Esophagus squamous epithelium (tissue), 5 donors: ENCODE data around the gene CTNNA2. TPM values are rescaled to one million over a fixed set of nuclear protein-coding genes. Genes with fewer than 3 reads are reported as not detected.

Source experiments
- DNase-seq: peaks from one replicate; lab custom pipeline; 2025; lab: John Stamatoyannopoulos, UW
- H3K27ac ChIP-seq, 4 donors: fragments of 200-600 bp; sonication (generic); one replicate each; pipeline ENCODE4 v1.5.1; 2016 to 2019; ENCODE audit warnings: mild to moderate bottlenecking in 1 of 4
- H3K27me3 ChIP-seq, 4 donors: fragments of 200-600 bp; sonication (generic); 1 replicate in 3 of 4; 2 replicates in 1 of 4; pipeline versions ENCODE4 v1.5.1 to v1.6.0; 2017 to 2021; ENCODE audit warnings: antibody characterized with exemption in 1 of 4
- H3K36me3 ChIP-seq, 3 donors: fragments of 200-600 bp; sonication (generic); one replicate each; pipeline ENCODE4 v1.5.1; 2016 to 2019
- H3K4me1 ChIP-seq, 3 donors: fragments of 200-600 bp; sonication (generic); one replicate each; pipeline ENCODE4 v1.5.1; 2017 to 2019
- H3K4me3 ChIP-seq, 4 donors: fragments of 200-600 bp; sonication (generic); 1 replicate in 3 of 4; 2 replicates in 1 of 4; pipeline ENCODE4 v1.5.1; 2016 to 2019; ENCODE audit warnings: mild to moderate bottlenecking in 2 of 4, moderate library complexity in 1 of 4
- H3K9me3 ChIP-seq, 3 donors: fragments of 200-600 bp; sonication (generic); one replicate each; pipeline ENCODE4 v1.5.1; 2016 to 2019
- POLR2A ChIP-seq, 4 donors: fragments of 450-650 bp; IDR thresholded peaks; one replicate each; pipeline ENCODE4 v1.6.1; 2017; ENCODE audit warnings: antibody characterized with exemption in 4 of 4, mild to moderate bottlenecking in 4 of 4, moderate library complexity in 3 of 4
- WGBS, 2 donors: methylation state at CpG; one replicate each; pipeline ENCODE4 v1.1.5; 2018; 5-methylcytosine and 5-hydroxymethylcytosine counted together
- intact Hi-C: fragments of 100-400 bp; cut with DNase I; formaldehyde crosslinking; loops from one replicate; pipeline ENCODE4 v1.15.0; 2022
- total RNA-seq, 4 donors: library from RNA; depleted of rRNA; stranded (reverse); fragments of >200 nt; gene quantifications; one replicate each; pipeline ENCODE4 v1.1.0, GENCODE V29; 2016
- TF ChIP-seq, protein P1 (sequence below), 6 experiments: fragments of 450-650 bp in 4 of 6; fragments of 200-600 bp in 2 of 6; sonication (generic) in 2 of 6; IDR thresholded peaks; one replicate each; pipeline ENCODE4 v1.5.1; 2016 to 2019; ENCODE audit warnings: antibody characterized with exemption in 6 of 6, mild to moderate bottlenecking in 4 of 6, moderate library complexity in 4 of 6
- donor health status: DM: yes; HTN: yes; CAD: no.

CTNNA2 gene
- total RNA-seq, 4 donors from 2014 or later: not detected

DNA sequence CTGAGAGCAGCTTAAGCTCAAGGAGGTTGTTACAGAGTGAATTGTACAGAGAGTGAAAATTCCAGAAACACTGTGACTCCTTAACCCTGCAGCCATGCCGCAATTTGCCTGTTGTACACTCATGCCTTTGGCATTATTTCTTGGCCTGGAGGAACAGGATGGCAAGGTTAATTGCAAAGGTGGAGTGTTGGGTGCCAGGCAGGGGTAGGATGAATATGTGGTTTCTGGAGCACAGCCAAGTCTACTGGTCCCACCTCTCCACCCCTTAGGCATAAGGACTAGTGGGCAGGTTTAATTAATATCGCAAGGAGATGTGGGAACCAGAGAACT is 541.5 kb downstream of the CTNNA2 start:
- 48 to 77% methylated on average over 2 of the region's 2 CpGs for WGBS, 2 donors
- Histone ChIP-seq H3K9me3 (no peaks in the 10 kb centered on the region), H3K4me1 (no peaks in the 10 kb centered on the region), H3K27me3 (no peaks in the 10 kb centered on the region), H3K36me3 (no peaks in the 10 kb centered on the region), H3K27ac (no peak overlapping the region), H3K4me3 (no peak overlapping the region)
- TF ChIP-seq, protein P1, sequence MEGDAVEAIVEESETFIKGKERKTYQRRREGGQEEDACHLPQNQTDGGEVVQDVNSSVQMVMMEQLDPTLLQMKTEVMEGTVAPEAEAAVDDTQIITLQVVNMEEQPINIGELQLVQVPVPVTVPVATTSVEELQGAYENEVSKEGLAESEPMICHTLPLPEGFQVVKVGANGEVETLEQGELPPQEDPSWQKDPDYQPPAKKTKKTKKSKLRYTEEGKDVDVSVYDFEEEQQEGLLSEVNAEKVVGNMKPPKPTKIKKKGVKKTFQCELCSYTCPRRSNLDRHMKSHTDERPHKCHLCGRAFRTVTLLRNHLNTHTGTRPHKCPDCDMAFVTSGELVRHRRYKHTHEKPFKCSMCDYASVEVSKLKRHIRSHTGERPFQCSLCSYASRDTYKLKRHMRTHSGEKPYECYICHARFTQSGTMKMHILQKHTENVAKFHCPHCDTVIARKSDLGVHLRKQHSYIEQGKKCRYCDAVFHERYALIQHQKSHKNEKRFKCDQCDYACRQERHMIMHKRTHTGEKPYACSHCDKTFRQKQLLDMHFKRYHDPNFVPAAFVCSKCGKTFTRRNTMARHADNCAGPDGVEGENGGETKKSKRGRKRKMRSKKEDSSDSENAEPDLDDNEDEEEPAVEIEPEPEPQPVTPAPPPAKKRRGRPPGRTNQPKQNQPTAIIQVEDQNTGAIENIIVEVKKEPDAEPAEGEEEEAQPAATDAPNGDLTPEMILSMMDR (IDR thresholded peaks at IDR 0.05): no peak
- TF ChIP-seq POLR2A (IDR thresholded peaks at IDR 0.05): no peak
- no peak for DNase-seq
- intact Hi-C loops: no loop called here

DNA sequence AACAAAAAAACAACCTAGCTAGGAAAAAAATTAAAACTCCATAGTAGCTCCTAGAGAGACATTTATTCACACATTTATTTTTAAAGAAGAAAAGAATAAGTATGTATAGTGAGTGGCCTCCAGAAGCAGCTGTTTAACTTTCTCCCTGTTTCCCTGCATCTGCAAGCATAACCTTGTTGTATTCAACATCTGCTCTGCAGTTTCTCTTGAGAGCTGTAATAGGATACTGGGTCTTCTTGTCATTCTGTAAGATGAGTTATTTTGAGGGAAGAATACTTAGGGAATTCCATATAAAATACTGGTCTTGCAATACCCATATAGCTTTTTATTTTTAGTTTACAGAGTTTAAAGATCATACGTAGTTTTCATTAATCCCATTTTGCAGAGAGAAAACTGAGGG is 545.1 kb downstream of the CTNNA2 start:
- Histone ChIP-seq H3K4me3 (no peak overlapping the region), H3K9me3 (no peaks in the 10 kb centered on the region), H3K36me3 (no peaks in the 10 kb centered on the region), H3K27me3 (no peaks in the 10 kb centered on the region), H3K4me1 (no peaks in the 10 kb centered on the region), H3K27ac (no peak overlapping the region)
- TF ChIP-seq, protein P1 (IDR thresholded peaks at IDR 0.05): no peak
- no peak for TF ChIP-seq POLR2A (IDR thresholded peaks at IDR 0.05)
- intact Hi-C loops: no loop called here
- DNase-seq: no peak
- WGBS, 2 donors: 85 to 87% methylated on average over 1 of the region's 1 CpG

DNA sequence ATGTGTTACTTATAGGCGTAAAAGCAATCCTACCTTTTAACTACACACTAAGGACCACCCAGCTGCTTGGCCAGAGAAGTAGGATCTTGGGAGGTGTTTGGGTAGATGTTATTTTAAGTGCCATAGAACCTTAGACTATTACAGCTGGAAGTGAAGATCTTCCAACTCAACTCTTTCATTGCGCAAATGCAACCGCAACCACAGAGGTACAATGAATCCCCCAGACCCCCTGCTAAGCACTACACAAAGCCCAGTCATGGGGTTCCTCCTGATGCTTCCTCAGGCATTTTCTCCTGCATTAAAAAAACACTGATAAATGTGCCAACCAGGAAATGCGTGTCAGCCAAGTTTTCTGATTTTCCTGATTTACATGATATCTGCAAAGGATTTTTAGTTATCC is 545.7 kb downstream of the CTNNA2 start:
- Histone ChIP-seq H3K36me3 (no peaks in the 10 kb centered on the region), H3K4me3 (no peak overlapping the region), H3K4me1 (no peaks in the 10 kb centered on the region), H3K27ac (no peak overlapping the region), H3K9me3 (no peaks in the 10 kb centered on the region), H3K27me3 (no peaks in the 10 kb centered on the region)
- intact Hi-C loops: no loop called here
- no peak for DNase-seq
- TF ChIP-seq, protein P1 (IDR thresholded peaks at IDR 0.05): no peak
- TF ChIP-seq POLR2A (IDR thresholded peaks at IDR 0.05): no peak
- 76 to 88% methylated on average over 4 of the region's 4 CpGs for WGBS, 2 donors

DNA sequence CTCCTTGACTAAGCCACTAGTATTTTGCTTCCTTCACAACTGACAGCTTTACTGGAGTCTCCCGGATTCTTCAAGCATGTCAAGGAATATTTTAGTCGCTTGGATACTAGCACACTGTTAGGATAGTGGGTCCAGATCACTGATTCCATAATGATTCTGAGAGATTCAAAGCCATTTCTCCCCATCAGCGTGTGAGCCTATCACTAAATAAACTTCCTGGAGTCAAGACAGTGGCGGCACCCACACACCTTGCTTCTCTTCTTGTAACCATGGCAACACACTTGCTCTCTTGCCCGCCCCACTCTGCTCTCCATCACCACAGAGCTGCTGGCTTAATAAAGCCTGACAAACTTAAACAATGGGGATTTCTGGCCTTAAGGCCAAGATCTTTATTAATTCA is 546.6 kb downstream of the CTNNA2 start:
- WGBS, 2 donors: 62 to 79% methylated on average over 5 of the region's 5 CpGs
- intact Hi-C loops: no loop called here
- DNase-seq: no peak
- TF ChIP-seq, protein P1 (IDR thresholded peaks at IDR 0.05): no peak
- TF ChIP-seq POLR2A (IDR thresholded peaks at IDR 0.05): no peak
- no peaks in the 10 kb centered on the region for H3K36me3 ChIP-seq
- no peak overlapping the region for H3K4me3 ChIP-seq
- no peaks in the 10 kb centered on the region for H3K4me1 ChIP-seq
- no peaks in the 10 kb centered on the region for H3K9me3 ChIP-seq
- no peaks in the 10 kb centered on the region for H3K27me3 ChIP-seq
- no peak overlapping the region for H3K27ac ChIP-seq

GRCh38 chr2:80061881-80062280 is 549.0 kb downstream of the CTNNA2 start:
- Histone ChIP-seq H3K9me3 (no peaks in the 10 kb centered on the region), H3K36me3 (no peaks in the 10 kb centered on the region), H3K27ac (no peak overlapping the region), H3K4me1 (no peaks in the 10 kb centered on the region), H3K27me3 (no peaks in the 10 kb centered on the region), H3K4me3 (no peak overlapping the region)
- intact Hi-C loops: no loop called here
- TF ChIP-seq, protein P1 (IDR thresholded peaks at IDR 0.05): no peak
- no peak for TF ChIP-seq POLR2A (IDR thresholded peaks at IDR 0.05)
- no peak for DNase-seq
